IgD-negative memory B cell (primary cell): ENCODE data around the gene RASAL1. TPM values are rescaled to one million over a fixed set of nuclear protein-coding genes. Genes with fewer than 3 reads are reported as not detected.
A peak's percentile ranks its signal among the peaks of the same experiment; 100 is the strongest.

Source experiments
- H3K27ac Mint-ChIP-seq, 3 donors: one replicate each; pipeline ENCODE4 v1.8.0; 2020 to 2022; ENCODE audit warnings: mild to moderate bottlenecking in 3 of 3, mixed read lengths in 3 of 3, moderate library complexity in 1 of 3
- H3K27me3 Mint-ChIP-seq: one replicate; pipeline ENCODE4 v1.8.0; 2021; ENCODE audit warnings: mixed read lengths
- H3K36me3 Mint-ChIP-seq: one replicate; pipeline ENCODE4 v1.8.0; 2020; ENCODE audit warnings: mild to moderate bottlenecking, mixed read lengths
- H3K4me1 Mint-ChIP-seq, 3 donors: one replicate each; pipeline ENCODE4 v1.8.0; 2020 to 2022; ENCODE audit warnings: mixed read lengths in 3 of 3, mild to moderate bottlenecking in 1 of 3
- H3K4me3 Mint-ChIP-seq, 4 donors: one replicate each; pipeline ENCODE4 v1.8.0; 2020 to 2022; ENCODE audit warnings: mild to moderate bottlenecking in 4 of 4, mixed read lengths in 4 of 4, moderate library complexity in 3 of 4
- H3K9me3 Mint-ChIP-seq, 3 donors: one replicate each; pipeline ENCODE4 v1.8.0; 2020 to 2021; ENCODE audit warnings: mixed read lengths in 3 of 3, mild to moderate bottlenecking in 1 of 3
- polyA plus RNA-seq: library from polyadenylated mRNA; unstranded; fragments of 300-500 nt; fragmentation: Illumina TruSeq; gene quantifications from one replicate; pipeline ENCODE4 v1.2.3, GENCODE V29; 2021

RASAL1 gene
- polyA plus RNA-seq, 1 donor from 2014 or later = not detected

DNA sequence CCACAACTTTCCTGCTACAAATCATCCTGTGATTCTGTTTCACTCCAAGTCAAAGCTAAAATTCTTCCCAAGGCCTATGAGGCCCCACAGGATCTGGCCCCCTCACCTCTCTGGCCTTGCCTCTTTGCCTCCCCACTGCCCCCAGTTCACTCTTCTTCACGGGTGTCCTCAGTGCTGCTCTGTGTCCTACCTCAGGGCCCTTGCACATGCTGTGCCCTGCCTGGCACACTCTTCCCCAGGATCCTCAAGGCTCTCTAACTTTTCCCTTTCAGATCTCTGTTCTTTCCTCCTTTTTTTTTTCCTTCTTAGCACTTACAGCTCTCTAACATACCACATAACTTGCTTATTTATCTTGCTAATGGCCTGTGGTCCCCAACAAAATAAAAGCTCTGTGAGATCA is 29.2 kb downstream of the RASAL1 start:
- Mint-ChIP-seq H3K27ac (no peak overlapping the region), H3K4me1 (peaks cover 3 to 7% (median 6%) of the 10 kb centered on the region in 3 donors), H3K27me3 (no peaks in the 10 kb centered on the region), H3K4me3 (no peak overlapping the region), H3K9me3 (no peaks in the 10 kb centered on the region), H3K36me3 (no peaks in the 10 kb centered on the region)

DNA sequence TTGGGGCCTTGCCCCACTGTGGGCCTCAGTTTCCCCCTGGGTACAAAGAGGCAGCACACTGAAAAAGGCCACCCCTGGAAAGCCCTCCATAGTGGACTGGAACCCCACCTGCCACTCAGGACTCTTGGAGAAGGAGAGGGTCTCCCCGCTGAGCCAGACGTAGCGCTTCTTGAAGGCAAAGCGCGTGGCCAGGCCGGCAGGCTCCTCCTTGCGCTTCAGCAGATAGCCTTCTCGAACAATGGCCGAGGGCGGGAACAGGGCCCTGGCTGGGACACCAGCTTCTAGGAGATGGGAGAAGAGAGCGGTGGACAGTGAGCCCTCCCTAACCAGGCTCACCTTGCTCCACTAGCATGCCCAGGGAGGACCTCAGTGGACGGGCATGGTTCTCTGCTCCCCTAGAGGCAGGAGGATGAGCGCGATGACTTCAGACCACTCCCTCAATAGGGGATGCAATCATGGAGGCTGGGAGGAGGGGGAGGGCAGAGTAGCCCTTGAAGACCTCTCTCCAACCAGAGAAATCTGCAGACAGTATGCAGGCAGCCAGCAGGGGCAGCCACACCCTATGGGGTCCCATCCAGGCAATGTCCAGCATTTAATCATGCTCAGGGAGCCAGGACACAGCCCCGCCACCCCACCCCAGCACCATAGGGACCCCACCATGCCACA is 29.8 kb downstream of the RASAL1 start:
- H3K27ac Mint-ChIP-seq = no peak overlapping the region
- no peaks in the 10 kb centered on the region for H3K9me3 Mint-ChIP-seq
- no peaks in the 10 kb centered on the region for H3K36me3 Mint-ChIP-seq
- no peaks in the 10 kb centered on the region for H3K27me3 Mint-ChIP-seq
- H3K4me1 Mint-ChIP-seq = peaks cover 3 to 7% (median 6%) of the 10 kb centered on the region in 3 donors
- H3K4me3 Mint-ChIP-seq = no peak overlapping the region

DNA sequence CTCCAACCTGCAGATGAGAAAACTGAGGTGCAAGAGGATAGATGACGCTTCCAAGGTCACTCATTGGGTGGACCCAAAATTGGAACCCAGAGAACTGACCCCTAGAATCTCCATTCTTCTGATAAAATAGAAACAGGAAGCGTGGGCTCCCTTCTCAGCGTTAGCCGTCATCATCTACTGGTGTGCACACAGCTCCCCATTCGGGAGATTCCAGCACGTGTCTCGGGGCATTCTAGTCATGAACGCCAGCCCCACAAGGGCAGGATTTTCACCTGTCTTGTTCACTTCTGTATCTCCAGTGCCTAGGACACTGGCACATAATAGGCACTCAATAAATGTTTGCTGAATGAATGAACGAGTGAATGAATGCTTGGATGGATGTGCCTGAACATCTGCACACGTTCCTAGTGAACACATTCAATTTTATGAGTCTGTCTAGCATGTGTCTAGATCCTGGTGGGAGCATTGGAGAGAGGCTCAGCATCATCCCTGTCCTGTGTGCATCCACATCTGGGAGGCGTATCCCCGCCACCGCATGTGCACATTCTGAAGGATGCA is 30.5 kb downstream of the RASAL1 start:
- H3K4me1 Mint-ChIP-seq = peaks cover 3 to 7% (median 6%) of the 10 kb centered on the region in 3 donors
- no peak overlapping the region for H3K27ac Mint-ChIP-seq
- H3K4me3 Mint-ChIP-seq = peak overlapping the region in 2 of 4 donors; percentile 30 to 81
- no peaks in the 10 kb centered on the region for H3K9me3 Mint-ChIP-seq
- H3K27me3 Mint-ChIP-seq = no peaks in the 10 kb centered on the region
- no peaks in the 10 kb centered on the region for H3K36me3 Mint-ChIP-seq

DNA sequence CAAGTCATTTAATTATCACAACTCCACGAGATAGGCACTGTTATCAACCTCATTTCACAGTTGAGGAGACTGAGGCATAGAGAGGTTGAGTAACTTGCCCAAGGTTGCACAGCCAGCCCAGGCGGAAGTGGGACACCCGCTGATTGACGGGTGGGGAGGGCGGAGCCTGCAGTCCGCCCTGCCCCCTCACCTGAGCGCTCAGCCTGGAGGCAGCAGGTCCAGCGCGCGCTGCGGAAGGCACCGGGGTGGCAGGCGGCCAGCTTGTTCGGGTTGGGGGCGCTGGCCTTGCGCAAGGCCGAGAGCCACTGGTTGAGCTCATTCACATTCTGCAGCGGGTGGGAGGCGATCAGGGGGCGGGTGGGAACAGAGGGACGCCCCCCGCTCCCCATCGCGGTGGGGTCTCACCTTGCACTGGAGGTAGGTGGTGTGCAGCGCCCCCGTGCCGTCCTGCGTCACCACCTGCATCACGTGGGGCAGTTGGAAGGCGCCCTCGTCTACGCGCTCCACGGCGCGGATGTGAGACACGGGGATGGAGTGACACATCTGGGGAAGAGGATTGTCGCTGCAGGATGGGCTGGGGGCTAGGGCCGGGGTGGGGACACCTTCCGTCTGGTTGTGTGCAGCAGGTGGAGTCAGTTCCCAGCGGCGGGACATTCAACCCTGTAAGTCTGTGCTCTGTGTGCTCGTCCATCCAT is 31.7 kb downstream of the RASAL1 start:
- Mint-ChIP-seq H3K36me3 (no peaks in the 10 kb centered on the region), H3K27me3 (no peaks in the 10 kb centered on the region), H3K4me1 (peaks cover 3 to 7% (median 6%) of the 10 kb centered on the region in 3 donors), H3K27ac (peak overlapping the region in 2 of 3 donors; percentile 53 to 81), H3K4me3 (peak overlapping the region in 3 of 4 donors; percentile 65 to 74 (median 72)), H3K9me3 (no peaks in the 10 kb centered on the region)

DNA sequence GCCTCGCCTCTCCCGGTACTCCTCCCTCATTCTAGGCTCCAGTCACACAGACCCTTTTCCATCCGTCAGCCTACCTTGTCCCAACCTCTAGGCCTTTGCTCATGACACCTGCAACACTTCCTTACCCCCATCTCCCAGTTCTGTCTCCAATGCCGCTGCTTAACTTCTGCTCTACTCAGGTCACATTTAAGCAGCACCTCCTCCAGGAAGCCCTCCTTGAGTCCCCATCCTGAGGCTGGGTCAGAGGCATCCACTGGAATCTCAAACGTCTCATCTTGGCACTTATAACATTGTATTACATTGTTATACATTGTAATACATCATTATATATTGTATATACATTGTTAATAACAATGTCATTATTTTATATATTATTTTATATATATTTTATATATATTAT is 32.8 kb downstream of the RASAL1 start:
- Mint-ChIP-seq H3K4me3 (no peak overlapping the region), H3K27me3 (no peaks in the 10 kb centered on the region), H3K9me3 (no peaks in the 10 kb centered on the region), H3K4me1 (peaks cover 5 to 9% (median 7%) of the 10 kb centered on the region in 3 donors), H3K36me3 (peaks cover 3% of the 10 kb centered on the region), H3K27ac (peak overlapping the region in 1 of 3 donors; percentile 71)

DNA sequence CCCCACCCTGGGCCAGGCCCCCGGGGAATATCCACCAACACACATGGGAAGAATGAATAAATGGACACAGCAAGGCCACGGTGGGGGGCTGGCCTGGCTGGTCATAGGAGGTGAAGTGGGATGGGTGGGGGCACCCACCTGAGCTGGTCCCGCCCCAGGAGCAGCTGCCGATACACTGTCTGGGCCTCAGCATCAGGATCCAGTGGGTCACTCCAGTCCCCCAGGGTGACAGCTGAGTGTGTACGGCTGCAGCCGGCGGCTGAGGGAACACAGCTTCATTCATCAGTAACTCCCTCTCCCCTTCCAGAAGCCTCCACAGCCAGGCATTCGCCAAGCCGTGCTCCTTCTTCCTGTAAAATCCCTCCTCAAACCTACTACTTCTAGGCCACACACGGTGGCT is 33.8 kb downstream of the RASAL1 start:
- H3K4me3 Mint-ChIP-seq = no peak overlapping the region
- no peaks in the 10 kb centered on the region for H3K27me3 Mint-ChIP-seq
- no peak overlapping the region for H3K27ac Mint-ChIP-seq
- H3K36me3 Mint-ChIP-seq = peaks cover 3% of the 10 kb centered on the region
- peaks cover 5 to 9% (median 7%) of the 10 kb centered on the region in 3 donors for H3K4me1 Mint-ChIP-seq
- H3K9me3 Mint-ChIP-seq = no peaks in the 10 kb centered on the region

DNA sequence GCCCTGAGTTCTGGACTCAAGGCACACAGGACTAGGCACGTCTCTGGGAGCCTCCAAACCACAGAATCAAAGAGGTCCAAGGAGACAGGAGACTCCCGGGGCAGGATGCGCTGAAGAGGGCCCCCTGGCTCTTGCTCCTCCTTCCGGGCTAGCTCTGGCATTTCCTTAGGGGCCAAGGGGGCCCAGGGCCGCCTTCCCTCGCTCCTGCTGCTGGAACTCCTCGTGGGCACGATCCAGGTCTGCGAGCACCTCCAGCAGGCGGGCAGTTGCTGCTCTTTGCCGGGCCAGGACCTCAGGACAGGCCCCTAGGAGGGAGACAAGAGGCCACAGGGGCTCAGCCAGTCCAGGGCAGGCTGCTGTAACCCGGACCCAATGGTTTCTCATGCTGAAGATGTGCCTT is 35.8 kb downstream of the RASAL1 start:
- Mint-ChIP-seq H3K9me3 (no peaks in the 10 kb centered on the region), H3K4me1 (peaks cover 5 to 7% (median 6%) of the 10 kb centered on the region in 3 donors), H3K27me3 (no peaks in the 10 kb centered on the region), H3K4me3 (no peak overlapping the region), H3K36me3 (peaks cover 3% of the 10 kb centered on the region), H3K27ac (no peak overlapping the region)

DNA sequence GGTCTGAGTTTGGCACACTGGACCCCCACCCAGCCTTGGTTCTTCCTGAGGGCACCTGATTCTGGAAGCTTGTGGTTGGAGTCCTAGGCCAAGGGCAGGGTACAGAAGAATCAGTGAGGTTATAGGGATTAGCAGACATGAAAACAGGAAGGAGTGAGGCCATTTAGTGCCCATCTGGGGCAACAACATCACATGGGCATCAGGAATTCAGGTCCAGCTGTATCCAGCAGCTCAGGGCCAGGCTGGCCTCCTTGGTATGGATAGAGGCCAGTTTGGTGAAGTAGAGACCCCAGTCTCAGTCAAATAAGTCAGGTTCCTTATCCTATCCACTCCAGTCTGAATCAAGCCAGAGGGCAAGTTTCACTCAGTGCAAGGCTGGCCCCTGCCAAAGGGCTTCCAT is 36.2 kb downstream of the RASAL1 start:
- Mint-ChIP-seq H3K4me1 (peaks cover 5 to 7% (median 6%) of the 10 kb centered on the region in 3 donors), H3K9me3 (no peaks in the 10 kb centered on the region), H3K27me3 (no peaks in the 10 kb centered on the region), H3K4me3 (peak overlapping the region in 1 of 4 donors; percentile 32), H3K27ac (no peak overlapping the region), H3K36me3 (peaks cover 3% of the 10 kb centered on the region)

DNA sequence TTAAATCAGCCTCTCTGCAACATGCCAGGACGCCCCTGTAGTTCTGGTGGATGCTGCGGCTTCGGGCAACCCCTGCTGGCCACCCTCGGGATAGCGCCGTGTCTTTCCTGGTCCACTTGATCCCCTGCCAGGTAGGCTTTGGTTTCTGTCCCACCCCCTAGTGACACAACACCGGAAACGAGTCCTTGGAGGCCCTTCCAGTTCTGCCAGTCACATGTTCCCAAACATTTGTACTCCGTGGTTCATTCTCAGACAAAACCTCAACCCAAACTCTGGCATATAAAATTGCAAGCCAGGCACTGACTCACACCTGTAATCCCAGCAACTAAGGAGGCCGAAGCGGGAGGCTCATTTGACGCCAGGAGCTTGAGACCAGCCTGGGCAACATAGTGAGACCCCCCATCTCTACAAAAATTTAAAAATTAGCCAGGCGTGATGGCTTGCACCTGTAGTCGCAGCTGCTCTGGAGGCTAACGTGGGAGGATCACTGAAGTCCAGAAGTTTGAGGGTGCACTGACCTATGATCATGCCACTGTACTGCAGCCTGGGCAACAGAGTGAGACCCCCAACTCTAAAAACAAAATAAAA is 37.0 kb downstream of the RASAL1 start:
- Mint-ChIP-seq H3K36me3 (peaks cover 3% of the 10 kb centered on the region), H3K4me3 (peak overlapping the region in 1 of 4 donors; percentile 58), H3K4me1 (peaks cover 5 to 9% (median 5%) of the 10 kb centered on the region in 3 donors), H3K27me3 (no peaks in the 10 kb centered on the region), H3K9me3 (no peaks in the 10 kb centered on the region), H3K27ac (peak overlapping the region in 1 of 3 donors; percentile 22)

DNA sequence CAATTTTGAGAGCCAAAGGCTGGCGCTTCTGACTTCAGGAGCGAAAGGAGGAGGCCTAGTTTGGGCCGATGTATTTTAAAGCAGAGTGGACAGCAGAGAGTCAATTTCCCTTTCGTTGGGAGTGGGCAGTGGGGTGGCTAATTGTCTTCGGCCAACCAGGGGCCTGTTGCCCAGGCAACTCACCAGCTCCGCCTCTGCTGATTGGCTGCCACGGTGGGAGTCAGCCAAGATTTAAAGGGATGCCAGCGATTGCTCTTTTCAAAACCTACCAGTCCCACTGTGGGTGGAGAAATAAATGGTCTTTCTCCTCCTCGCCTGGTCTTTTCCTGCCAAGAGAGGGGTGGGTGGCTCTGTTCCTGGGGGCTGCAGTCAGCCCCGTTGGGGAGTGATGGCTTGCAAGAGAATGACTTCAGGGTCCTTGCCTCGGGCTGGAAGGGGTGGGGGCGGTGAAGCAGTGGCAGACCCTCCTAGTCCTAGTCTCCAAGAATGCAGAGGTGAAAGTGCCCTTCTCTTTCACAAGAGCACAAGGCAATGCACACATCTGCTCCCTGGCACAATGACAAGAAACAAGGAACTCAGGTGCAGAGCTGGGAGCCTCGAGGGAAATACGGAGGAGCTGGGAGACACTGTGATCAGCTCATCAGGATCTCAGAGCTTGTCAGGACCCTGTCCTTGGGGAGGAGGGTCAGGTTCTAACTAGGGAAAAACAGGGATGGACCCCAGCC is 37.7 kb downstream of the RASAL1 start:
- Mint-ChIP-seq H3K9me3 (no peaks in the 10 kb centered on the region), H3K4me3 (peak overlapping the region in 1 of 4 donors; percentile 58), H3K36me3 (peaks cover 3% of the 10 kb centered on the region), H3K27ac (peak overlapping the region in 1 of 3 donors; percentile 22), H3K27me3 (no peaks in the 10 kb centered on the region), H3K4me1 (peaks cover 6 to 8% (median 6%) of the 10 kb centered on the region in 3 donors)

DNA sequence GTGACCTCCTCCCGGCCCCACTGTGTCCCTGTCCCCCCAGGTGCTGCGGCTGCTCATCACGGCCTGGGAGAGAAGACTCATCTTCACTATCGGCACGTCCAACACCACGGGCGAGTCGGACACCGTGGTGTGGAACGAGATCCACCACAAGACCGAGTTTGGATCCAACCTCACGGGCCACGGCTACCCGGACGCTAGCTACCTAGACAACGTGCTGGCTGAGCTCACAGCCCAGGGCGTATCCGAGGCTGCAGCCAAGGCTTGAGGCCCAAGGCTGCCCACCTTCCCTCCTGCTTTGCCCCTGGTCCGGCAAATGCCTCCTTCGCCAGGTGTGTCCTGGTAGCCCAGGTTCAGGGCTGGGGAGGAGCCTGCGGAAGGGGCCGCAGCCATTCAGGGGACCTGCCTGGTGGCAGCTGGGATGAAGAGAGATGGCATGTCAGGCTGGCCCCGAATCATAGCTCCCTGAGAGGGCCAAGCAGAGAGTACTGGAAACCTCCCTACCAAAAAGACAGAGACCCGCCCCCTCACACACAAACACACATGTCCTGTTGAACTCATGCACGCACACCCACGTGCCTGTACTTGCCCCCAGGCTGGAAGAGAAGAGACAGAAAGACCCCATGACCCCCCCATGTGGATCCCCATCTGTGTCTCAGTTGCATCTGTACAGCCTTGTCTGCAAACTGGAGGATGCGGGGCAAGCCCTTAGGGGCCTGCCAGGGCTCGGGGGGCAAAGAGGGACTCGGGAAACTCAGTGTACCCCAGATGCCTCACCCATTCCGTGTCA is 38.7 kb downstream of the RASAL1 start:
- H3K4me3 Mint-ChIP-seq = no peak overlapping the region
- H3K36me3 Mint-ChIP-seq = peaks cover 3% of the 10 kb centered on the region
- H3K27me3 Mint-ChIP-seq = no peaks in the 10 kb centered on the region
- H3K9me3 Mint-ChIP-seq = no peaks in the 10 kb centered on the region
- H3K27ac Mint-ChIP-seq = peak overlapping the region in 1 of 3 donors; percentile 23
- H3K4me1 Mint-ChIP-seq = peaks cover 10 to 16% (median 15%) of the 10 kb centered on the region in 3 donors

DNA sequence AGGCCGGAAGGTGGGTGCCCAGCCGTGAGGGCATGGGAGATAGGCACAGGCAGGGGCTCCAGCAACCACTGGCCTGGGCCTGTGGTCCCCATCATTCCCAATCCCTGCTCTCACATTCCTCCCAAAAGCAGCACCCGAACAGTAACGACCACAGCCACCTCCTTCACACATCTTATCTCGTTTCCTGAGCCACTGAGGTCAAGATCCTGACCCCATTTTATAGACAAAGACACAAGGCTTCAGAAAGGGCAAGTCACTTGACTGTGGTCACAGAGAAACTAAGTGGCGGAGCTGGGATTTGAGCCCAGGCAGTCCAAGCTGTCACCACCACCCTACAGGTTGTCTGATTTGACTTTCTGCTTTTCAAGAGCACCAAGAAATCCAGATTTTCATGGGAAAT is 40.2 kb downstream of the RASAL1 start:
- Mint-ChIP-seq H3K36me3 (peaks cover 3% of the 10 kb centered on the region), H3K4me1 (peaks cover 17 to 29% (median 24%) of the 10 kb centered on the region in 3 donors), H3K27ac (no peak overlapping the region), H3K27me3 (no peaks in the 10 kb centered on the region), H3K9me3 (no peaks in the 10 kb centered on the region), H3K4me3 (peak overlapping the region in 1 of 4 donors; percentile 12)

DNA sequence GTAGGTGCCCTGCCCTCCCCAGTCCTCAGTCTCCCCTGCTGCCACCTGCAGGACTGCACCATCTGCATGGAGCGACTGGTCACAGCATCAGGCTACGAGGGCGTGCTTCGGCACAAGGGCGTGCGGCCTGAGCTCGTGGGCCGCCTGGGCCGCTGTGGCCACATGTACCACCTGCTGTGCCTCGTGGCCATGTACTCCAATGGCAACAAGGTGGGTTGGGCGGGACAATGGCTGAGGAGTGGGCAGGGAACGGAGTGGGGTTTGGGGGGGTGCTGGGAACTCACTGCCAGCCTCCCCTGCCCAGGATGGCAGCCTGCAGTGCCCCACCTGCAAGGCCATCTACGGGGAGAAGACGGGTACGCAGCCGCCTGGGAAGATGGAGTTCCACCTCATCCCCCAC is 40.8 kb downstream of the RASAL1 start:
- Mint-ChIP-seq H3K9me3 (no peaks in the 10 kb centered on the region), H3K4me1 (peaks cover 20 to 35% (median 30%) of the 10 kb centered on the region in 3 donors), H3K27ac (peak overlapping the region in 1 of 3 donors; percentile 60), H3K27me3 (no peaks in the 10 kb centered on the region), H3K4me3 (no peak overlapping the region), H3K36me3 (peaks cover 3% of the 10 kb centered on the region)
